ENCODE measurements around the gene NXPH4.
A peak's percentile ranks its signal among the peaks of the same experiment; 100 is the strongest.

The NXPH4 gene

DNA sequence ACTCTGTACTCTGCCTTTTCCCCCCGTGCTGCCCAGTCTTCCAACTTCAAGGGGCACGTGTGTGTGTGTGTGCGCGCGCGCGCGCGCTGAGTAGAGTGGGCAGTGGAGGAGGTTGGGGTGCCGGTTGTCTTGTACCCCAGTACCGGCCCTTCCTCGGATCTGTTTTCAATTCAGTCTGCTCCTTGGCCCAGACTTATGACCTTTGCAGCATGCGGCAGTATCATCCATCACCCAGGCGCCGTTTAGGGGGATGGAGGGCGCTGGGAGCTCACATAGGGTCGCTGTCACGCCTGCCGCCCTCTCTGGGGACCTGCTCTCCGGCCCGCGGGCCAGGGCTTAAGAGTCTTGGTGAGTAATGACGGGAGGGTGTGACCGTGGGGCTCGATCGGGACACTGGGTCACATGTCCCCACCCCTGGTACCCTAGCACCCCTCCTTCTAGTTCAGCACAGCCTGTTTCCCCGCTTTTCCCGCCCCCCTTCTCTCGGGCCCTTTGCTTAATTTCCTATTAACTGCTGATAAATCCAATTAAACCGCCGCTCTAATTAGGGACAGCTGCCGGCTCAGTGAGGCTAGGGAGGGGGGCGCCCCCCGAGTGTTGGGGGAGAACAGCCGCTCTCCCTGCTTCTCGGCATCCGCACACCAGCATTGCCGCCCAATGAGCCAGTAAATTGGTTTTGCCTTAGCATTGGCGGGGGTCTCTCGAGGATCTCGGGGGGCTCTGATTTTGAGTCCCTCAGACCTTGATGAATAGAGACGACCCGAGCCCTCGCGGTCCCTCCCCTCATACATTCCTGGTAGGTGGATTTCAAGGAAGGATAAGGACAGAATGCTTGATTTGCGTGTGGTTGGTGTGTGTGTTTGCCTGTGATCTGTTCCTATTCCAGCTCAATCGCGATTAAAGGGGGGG lies 25.1 kb downstream of the NXPH4 start:
- no peak for TF ChIP-seq NFIC (IDR thresholded peaks at IDR 0.05)
- no peak for TF ChIP-seq CEBPB (IDR thresholded peaks at IDR 0.05)
- TF ChIP-seq TCF12 (IDR thresholded peaks at IDR 0.05; ENCODE audit: low read depth): no peak
- TF ChIP-seq, protein P1, sequence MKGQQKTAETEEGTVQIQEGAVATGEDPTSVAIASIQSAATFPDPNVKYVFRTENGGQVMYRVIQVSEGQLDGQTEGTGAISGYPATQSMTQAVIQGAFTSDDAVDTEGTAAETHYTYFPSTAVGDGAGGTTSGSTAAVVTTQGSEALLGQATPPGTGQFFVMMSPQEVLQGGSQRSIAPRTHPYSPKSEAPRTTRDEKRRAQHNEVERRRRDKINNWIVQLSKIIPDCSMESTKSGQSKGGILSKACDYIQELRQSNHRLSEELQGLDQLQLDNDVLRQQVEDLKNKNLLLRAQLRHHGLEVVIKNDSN (IDR thresholded peaks at IDR 0.05): no peak
- TF ChIP-seq EGR1 (IDR thresholded peaks at IDR 0.05): no peak
- TF ChIP-seq CREB1 (IDR thresholded peaks at IDR 0.05; ENCODE audit: low read depth): no peak
- TF ChIP-seq ZBTB7A (IDR thresholded peaks at IDR 0.05; ENCODE audit: low read depth): no peak
- no peak for TF ChIP-seq RAD21 (IDR thresholded peaks at IDR 0.05; ENCODE audit: low read depth)
- TF ChIP-seq YY1 (IDR thresholded peaks at IDR 0.05; ENCODE audit: low read depth): no peak
- TF ChIP-seq EP300 (IDR thresholded peaks at IDR 0.05; ENCODE audit: borderline replicate concordance): no peak
- TF ChIP-seq TAF1 (IDR thresholded peaks at IDR 0.05; ENCODE audit: low read depth): no peak
- TF ChIP-seq FOXM1 (IDR thresholded peaks at IDR 0.05; ENCODE audit: borderline replicate concordance, low read depth): no peak
- TF ChIP-seq TEAD4 (IDR thresholded peaks at IDR 0.05): no peak
- TF ChIP-seq, protein P2, sequence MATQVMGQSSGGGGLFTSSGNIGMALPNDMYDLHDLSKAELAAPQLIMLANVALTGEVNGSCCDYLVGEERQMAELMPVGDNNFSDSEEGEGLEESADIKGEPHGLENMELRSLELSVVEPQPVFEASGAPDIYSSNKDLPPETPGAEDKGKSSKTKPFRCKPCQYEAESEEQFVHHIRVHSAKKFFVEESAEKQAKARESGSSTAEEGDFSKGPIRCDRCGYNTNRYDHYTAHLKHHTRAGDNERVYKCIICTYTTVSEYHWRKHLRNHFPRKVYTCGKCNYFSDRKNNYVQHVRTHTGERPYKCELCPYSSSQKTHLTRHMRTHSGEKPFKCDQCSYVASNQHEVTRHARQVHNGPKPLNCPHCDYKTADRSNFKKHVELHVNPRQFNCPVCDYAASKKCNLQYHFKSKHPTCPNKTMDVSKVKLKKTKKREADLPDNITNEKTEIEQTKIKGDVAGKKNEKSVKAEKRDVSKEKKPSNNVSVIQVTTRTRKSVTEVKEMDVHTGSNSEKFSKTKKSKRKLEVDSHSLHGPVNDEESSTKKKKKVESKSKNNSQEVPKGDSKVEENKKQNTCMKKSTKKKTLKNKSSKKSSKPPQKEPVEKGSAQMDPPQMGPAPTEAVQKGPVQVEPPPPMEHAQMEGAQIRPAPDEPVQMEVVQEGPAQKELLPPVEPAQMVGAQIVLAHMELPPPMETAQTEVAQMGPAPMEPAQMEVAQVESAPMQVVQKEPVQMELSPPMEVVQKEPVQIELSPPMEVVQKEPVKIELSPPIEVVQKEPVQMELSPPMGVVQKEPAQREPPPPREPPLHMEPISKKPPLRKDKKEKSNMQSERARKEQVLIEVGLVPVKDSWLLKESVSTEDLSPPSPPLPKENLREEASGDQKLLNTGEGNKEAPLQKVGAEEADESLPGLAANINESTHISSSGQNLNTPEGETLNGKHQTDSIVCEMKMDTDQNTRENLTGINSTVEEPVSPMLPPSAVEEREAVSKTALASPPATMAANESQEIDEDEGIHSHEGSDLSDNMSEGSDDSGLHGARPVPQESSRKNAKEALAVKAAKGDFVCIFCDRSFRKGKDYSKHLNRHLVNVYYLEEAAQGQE (IDR thresholded peaks at IDR 0.05; ENCODE audit: low read depth): no peak
- TF ChIP-seq, protein P3, sequence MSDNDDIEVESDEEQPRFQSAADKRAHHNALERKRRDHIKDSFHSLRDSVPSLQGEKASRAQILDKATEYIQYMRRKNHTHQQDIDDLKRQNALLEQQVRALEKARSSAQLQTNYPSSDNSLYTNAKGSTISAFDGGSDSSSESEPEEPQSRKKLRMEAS (IDR thresholded peaks at IDR 0.05): no peak

DNA sequence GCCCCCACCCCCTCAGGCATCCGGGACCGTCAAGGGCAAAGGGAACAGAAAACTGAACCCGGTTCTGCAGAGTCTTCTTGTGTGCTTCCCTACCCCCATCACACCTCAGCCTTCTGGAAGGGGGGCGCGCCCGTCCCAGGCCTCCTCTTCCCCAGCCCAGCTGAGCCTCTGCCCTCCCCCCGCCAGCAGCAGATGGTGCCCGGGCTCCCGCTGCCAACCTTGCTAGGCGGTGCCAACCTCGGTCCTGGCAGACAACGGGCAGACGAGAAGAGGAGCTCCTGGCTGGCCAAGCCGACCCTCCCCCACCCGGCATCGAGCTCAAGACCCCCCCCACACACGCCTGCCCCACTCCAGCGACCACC lies 25.7 kb downstream of the NXPH4 start:
- TF ChIP-seq YY1 (IDR thresholded peaks at IDR 0.05; ENCODE audit: low read depth) (0 out of 2 replicates have a peak, but pooled peaks have one; percentile 10), TCF12 (IDR thresholded peaks at IDR 0.05; ENCODE audit: low read depth) (peak; percentile 53; the same call in 1 of the 2 replicates)
- TF ChIP-seq, protein P2 (IDR thresholded peaks at IDR 0.05; ENCODE audit: low read depth): no peak

DNA sequence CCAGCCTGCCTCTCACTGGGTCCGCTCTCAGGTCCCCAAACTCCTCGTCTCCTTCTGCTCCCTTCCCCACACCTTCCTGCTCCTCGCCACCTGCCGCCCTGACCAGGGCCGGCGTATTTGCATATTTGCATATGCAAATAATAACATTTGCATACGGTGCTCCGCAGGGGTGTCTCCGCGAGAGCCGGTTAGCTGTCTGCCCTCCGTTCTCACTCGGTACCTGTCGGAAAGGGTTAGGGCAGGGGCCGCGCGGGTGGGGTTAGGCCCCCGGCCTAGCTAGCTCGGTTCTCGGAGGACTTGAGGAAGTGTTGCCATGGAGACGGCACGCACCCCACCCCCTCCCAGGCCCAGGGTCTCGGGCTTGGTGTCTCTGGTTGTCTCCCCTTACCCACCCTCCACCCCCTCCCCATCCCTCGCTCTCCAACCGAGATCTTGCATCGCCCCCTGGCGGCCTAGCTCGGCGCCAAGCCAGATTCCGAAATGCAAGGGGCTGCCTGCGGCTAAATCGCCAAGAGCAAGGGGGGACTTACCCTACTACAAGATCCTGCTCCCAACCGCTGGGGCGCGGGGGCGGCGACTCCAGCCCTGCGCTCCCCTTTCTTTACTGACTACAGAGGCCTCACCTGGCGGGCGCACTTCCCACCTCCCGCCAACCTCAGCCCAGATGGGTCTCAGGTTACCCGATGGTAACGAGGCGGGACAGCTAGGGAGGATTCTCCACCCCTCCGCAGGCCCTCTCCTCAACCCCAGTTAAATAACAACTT lies 26.3 kb downstream of the NXPH4 start:
- TF ChIP-seq TEAD4 (IDR thresholded peaks at IDR 0.05) (no peak), TAF1 (IDR thresholded peaks at IDR 0.05; ENCODE audit: low read depth) (0 out of 2 replicates have a peak, but pooled peaks have one; percentile 40), CREB1 (IDR thresholded peaks at IDR 0.05; ENCODE audit: low read depth) (no peak), EP300 (IDR thresholded peaks at IDR 0.05; ENCODE audit: borderline replicate concordance) (0 out of 2 replicates have a peak, but pooled peaks have one; percentile 9), YY1 (IDR thresholded peaks at IDR 0.05; ENCODE audit: low read depth) (no peak), ZBTB7A (IDR thresholded peaks at IDR 0.05; ENCODE audit: low read depth) (peak; percentile 95), FOXM1 (IDR thresholded peaks at IDR 0.05; ENCODE audit: borderline replicate concordance, low read depth) (no peak), CEBPB (IDR thresholded peaks at IDR 0.05) (no peak), TCF12 (IDR thresholded peaks at IDR 0.05; ENCODE audit: low read depth) (no peak; the same call in 1 of the 2 replicates), EGR1 (IDR thresholded peaks at IDR 0.05) (peak; percentile 83), NFIC (IDR thresholded peaks at IDR 0.05) (peak; percentile 38; the same call in 1 of the 2 replicates), RAD21 (IDR thresholded peaks at IDR 0.05; ENCODE audit: low read depth) (peak; percentile 68)
- TF ChIP-seq, protein P2 (IDR thresholded peaks at IDR 0.05; ENCODE audit: low read depth): no peak
- TF ChIP-seq, protein P1 (IDR thresholded peaks at IDR 0.05): no peak
- TF ChIP-seq, protein P3 (IDR thresholded peaks at IDR 0.05): peak; percentile 79
